Measurements from ENCODE around the gene CD82. TPM values are rescaled to one million over a fixed set of nuclear protein-coding genes. Genes with fewer than 3 reads are reported as not detected.

CD82 gene
- total RNA-seq, 2 experiments from 2014 or later: 239 to 272 TPM

- H3K27ac Mint-ChIP-seq: peak overlapping the region; percentile 47
- no peak for ATAC-seq
- H3K4me1 Mint-ChIP-seq: peaks cover 91% of the 10 kb centered on the region
- CTCF ChIA-PET: interaction anchor here (0.7 to 7.5 kb wide), 5 partner anchors 11 to 54 kb away, joined by 3 to 71 read pairs (median 6); no protein-coding TSS in a partner anchor
- H3K27me3 Mint-ChIP-seq: no peaks in the 10 kb centered on the region
- intact Hi-C loops (cut with DNase I, micrococcal nuclease): no loop called here
- H3K4me3 Mint-ChIP-seq: no peak overlapping the region
- H3K9me3 Mint-ChIP-seq (ENCODE audit: low read depth): no peaks in the 10 kb centered on the region
- POLR2A ChIA-PET: interaction anchor here (0.9 kb wide), 1 partner anchor 40 kb away, joined by 4 read pairs; no protein-coding TSS in a partner anchor
- peaks cover 62% of the 10 kb centered on the region for H3K36me3 Mint-ChIP-seq (ENCODE audit: low read depth)
- no peak for DNase-seq
Measured at GRCh38 chr11:44611088-44611487, 45.6 kb downstream of the CD82 start.

- Mint-ChIP-seq H3K27ac (peak overlapping the region; percentile 60), H3K36me3 (ENCODE audit: low read depth) (peaks cover 61% of the 10 kb centered on the region), H3K4me1 (peaks cover 88% of the 10 kb centered on the region), H3K27me3 (no peaks in the 10 kb centered on the region), H3K4me3 (no peak overlapping the region), H3K9me3 (ENCODE audit: low read depth) (no peaks in the 10 kb centered on the region)
- POLR2A ChIA-PET: interaction anchor here (0.9 kb wide), 1 partner anchor 41 kb away, joined by 4 read pairs; no protein-coding TSS in a partner anchor
- DNase-seq (peak; percentile 77), ATAC-seq (peak; percentile 69)
- CTCF ChIA-PET: interaction anchor here (0.5 to 7.5 kb wide), 13 partner anchors 8 to 300 kb away, joined by 3 to 71 read pairs (median 4); partner anchors contain the start of gene CD82
- intact Hi-C loops (cut with DNase I, micrococcal nuclease): loop anchor here in 1 of 2 experiments (2.0 kb wide), 1 partner anchor 47 kb away; the partner anchor contains the start of gene CD82
Measured at GRCh38 chr11:44611687-44612434, 46.4 kb downstream of the CD82 start.

DNA sequence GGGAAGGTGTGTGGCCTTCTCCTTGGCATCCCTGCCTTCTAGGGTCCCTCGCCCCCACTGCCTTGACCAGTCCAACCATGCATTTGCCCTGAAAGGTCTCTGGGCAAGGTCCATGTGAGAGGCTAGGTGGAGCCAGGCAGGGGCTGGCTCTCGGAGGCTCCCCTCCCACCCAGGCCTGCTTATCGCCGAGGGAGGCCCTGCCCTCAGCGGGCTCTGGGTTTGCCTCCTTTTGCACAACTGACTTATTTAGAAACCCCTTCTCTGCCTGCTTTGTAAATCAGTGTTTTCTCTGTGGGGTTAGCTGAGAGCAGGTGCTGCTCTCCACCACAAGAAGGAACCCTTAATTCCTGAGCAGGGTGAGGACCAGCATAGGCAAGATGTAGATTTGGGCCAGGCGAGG, 47.7 kb downstream of the CD82 start:
- peak overlapping the region; percentile 51 for H3K27ac Mint-ChIP-seq
- intact Hi-C loops (cut with DNase I, micrococcal nuclease): loop anchor here in 1 of 2 experiments (2.0 kb wide), 1 partner anchor 48 kb away; the partner anchor contains the start of gene CD82
- POLR2A ChIA-PET: interaction anchor here (0.7 kb wide), 1 partner anchor 48 kb away, joined by 3 read pairs; no protein-coding TSS in a partner anchor
- no peaks in the 10 kb centered on the region for H3K27me3 Mint-ChIP-seq
- DNase-seq: no peak
- peaks cover 62% of the 10 kb centered on the region for H3K36me3 Mint-ChIP-seq (ENCODE audit: low read depth)
- CTCF ChIA-PET: interaction anchor here (0.6 to 7.5 kb wide), 6 partner anchors 9 to 298 kb away, joined by 3 to 71 read pairs (median 5); no protein-coding TSS in a partner anchor
- no peaks in the 10 kb centered on the region for H3K9me3 Mint-ChIP-seq (ENCODE audit: low read depth)
- H3K4me1 Mint-ChIP-seq: peaks cover 75% of the 10 kb centered on the region
- ATAC-seq: no peak
- H3K4me3 Mint-ChIP-seq: no peak overlapping the region

GRCh38 chr11:44614281-44614775, 48.9 kb downstream of the CD82 start:
- CTCF ChIA-PET: interaction anchor here (0.6 to 7.5 kb wide), 3 partner anchors 8 to 57 kb away, joined by 3 to 71 read pairs (median 3); no protein-coding TSS in a partner anchor
- peak overlapping the region; percentile 29 for H3K27ac Mint-ChIP-seq
- peaks cover 63% of the 10 kb centered on the region for H3K4me1 Mint-ChIP-seq
- POLR2A ChIA-PET: interaction anchor here (0.6 kb wide), 1 partner anchor 50 kb away, joined by 3 read pairs; no protein-coding TSS in a partner anchor
- H3K4me3 Mint-ChIP-seq: no peak overlapping the region
- DNase-seq: no peak
- H3K27me3 Mint-ChIP-seq: no peaks in the 10 kb centered on the region
- H3K9me3 Mint-ChIP-seq (ENCODE audit: low read depth): no peaks in the 10 kb centered on the region
- ATAC-seq: no peak
- peaks cover 65% of the 10 kb centered on the region for H3K36me3 Mint-ChIP-seq (ENCODE audit: low read depth)
- intact Hi-C loops (cut with DNase I, micrococcal nuclease): no loop called here

GRCh38 chr11:44615041-44615755, 49.7 kb downstream of the CD82 start:
- Mint-ChIP-seq H3K4me3 (no peak overlapping the region), H3K9me3 (ENCODE audit: low read depth) (no peaks in the 10 kb centered on the region), H3K27me3 (no peaks in the 10 kb centered on the region), H3K27ac (no peak overlapping the region), H3K36me3 (ENCODE audit: low read depth) (peaks cover 57% of the 10 kb centered on the region), H3K4me1 (peaks cover 54% of the 10 kb centered on the region)
- ChIA-PET POLR2A (no interaction called here), CTCF (interaction anchor here (0.7 to 7.5 kb wide), 3 partner anchors 37 to 58 kb away, joined by 3 to 71 read pairs (median 3); no protein-coding TSS in a partner anchor)
- ATAC-seq: no peak
- DNase-seq: no peak
- intact Hi-C loops (cut with DNase I, micrococcal nuclease): no loop called here

- no peak for ATAC-seq
- H3K9me3 Mint-ChIP-seq (ENCODE audit: low read depth): no peaks in the 10 kb centered on the region
- DNase-seq: peak; percentile 3
- H3K4me1 Mint-ChIP-seq: peaks cover 49% of the 10 kb centered on the region
- H3K27me3 Mint-ChIP-seq: no peaks in the 10 kb centered on the region
- CTCF ChIA-PET: interaction anchor here (0.6 to 7.5 kb wide), 25 partner anchors 10 to 576 kb away, joined by 3 to 77 read pairs (median 6); partner anchors contain the start of gene CD82
- no peak overlapping the region for H3K27ac Mint-ChIP-seq
- peaks cover 62% of the 10 kb centered on the region for H3K36me3 Mint-ChIP-seq (ENCODE audit: low read depth)
- H3K4me3 Mint-ChIP-seq: no peak overlapping the region
- POLR2A ChIA-PET: interaction anchor here (1.0 kb wide), 2 partner anchors 24 to 57 kb away, joined by 3 to 4 read pairs; no protein-coding TSS in a partner anchor
- intact Hi-C loops (cut with DNase I, micrococcal nuclease): no loop called here
Measured at GRCh38 chr11:44615913-44616791, 50.7 kb downstream of the CD82 start.

- H3K9me3 Mint-ChIP-seq (ENCODE audit: low read depth): no peaks in the 10 kb centered on the region
- H3K27me3 Mint-ChIP-seq: no peaks in the 10 kb centered on the region
- ATAC-seq (no peak), DNase-seq (peak; percentile 2)
- no peak overlapping the region for H3K4me3 Mint-ChIP-seq
- peaks cover 62% of the 10 kb centered on the region for H3K36me3 Mint-ChIP-seq (ENCODE audit: low read depth)
- intact Hi-C loops (cut with DNase I, micrococcal nuclease): loop anchor here (1.0 kb wide), 2 partner anchors 61 to 62 kb away; no protein-coding TSS in a partner anchor
- H3K4me1 Mint-ChIP-seq: peaks cover 44% of the 10 kb centered on the region
- ChIA-PET CTCF (interaction anchor here (0.6 to 3.2 kb wide), 30 partner anchors 8 to 1567 kb away, joined by 3 to 77 read pairs (median 4); partner anchors contain the start of gene CD82), POLR2A (interaction anchor here (0.7 kb wide), 1 partner anchor 7 kb away, joined by 9 read pairs; no protein-coding TSS in a partner anchor)
- H3K27ac Mint-ChIP-seq: no peak overlapping the region
Measured at GRCh38 chr11:44617671-44618461, 52.4 kb downstream of the CD82 start.

GRCh38 chr11:44618561-44619425, 53.3 kb downstream of the CD82 start:
- no peak for ATAC-seq
- Mint-ChIP-seq H3K27me3 (no peaks in the 10 kb centered on the region), H3K4me3 (no peak overlapping the region), H3K4me1 (peaks cover 46% of the 10 kb centered on the region), H3K9me3 (ENCODE audit: low read depth) (no peaks in the 10 kb centered on the region), H3K27ac (no peak overlapping the region), H3K36me3 (ENCODE audit: low read depth) (peaks cover 61% of the 10 kb centered on the region)
- ChIA-PET POLR2A (no interaction called here), CTCF (interaction anchor here (1.3 to 3.2 kb wide), 2 partner anchors 59 to 61 kb away, joined by 5 to 36 read pairs; no protein-coding TSS in a partner anchor)
- intact Hi-C loops (cut with DNase I, micrococcal nuclease): no loop called here
- DNase-seq: peak; percentile 4

DNA sequence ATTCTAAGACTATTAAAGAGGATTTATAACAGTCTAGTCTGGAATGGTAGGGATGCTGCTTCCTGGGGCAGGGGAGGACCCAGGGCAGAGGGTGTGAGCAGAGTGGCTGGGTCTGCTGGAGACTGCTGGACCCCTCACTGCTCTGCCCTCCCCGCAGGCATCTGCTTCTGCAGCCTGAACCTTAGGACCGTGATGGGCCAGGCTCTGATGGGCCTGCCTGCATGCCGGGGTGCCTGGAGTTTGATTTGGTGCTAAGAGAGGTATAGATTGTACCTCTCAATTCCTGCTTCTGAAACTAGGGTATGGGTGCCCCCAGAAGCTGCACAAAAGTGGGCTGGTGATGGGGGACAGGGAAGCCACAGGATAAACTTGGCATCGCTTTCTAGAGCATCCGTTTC, 54.9 kb downstream of the CD82 start:
- Mint-ChIP-seq H3K27ac (no peak overlapping the region), H3K36me3 (ENCODE audit: low read depth) (peaks cover 49% of the 10 kb centered on the region), H3K4me3 (no peak overlapping the region), H3K4me1 (peaks cover 44% of the 10 kb centered on the region), H3K27me3 (no peaks in the 10 kb centered on the region), H3K9me3 (ENCODE audit: low read depth) (no peaks in the 10 kb centered on the region)
- intact Hi-C loops (cut with DNase I, micrococcal nuclease): loop anchor here (5.0 to 10.0 kb wide), 3 partner anchors 104 to 336 kb away; partner anchors contain the start of gene TSPAN18 (in 1 of the 2)
- peak; percentile 2 for DNase-seq
- ChIA-PET POLR2A (no interaction called here), CTCF (interaction anchor here (0.7 to 1.9 kb wide), 3 partner anchors 24 to 292 kb away, joined by 3 to 6 read pairs (median 6); partner anchors contain the start of gene CD82)
- ATAC-seq: no peak

Measured in activated CD4-positive, alpha-beta T cell treated with anti-CD3 and anti-CD28 coated beads for 36 hours (primary cell).